Loucy (cell line): ENCODE data around the gene ALK.

Experiments
- EZH2phosphoT487 ChIP-seq: fragments of 200-600 bp; IDR thresholded peaks from 2 replicates; pipeline ENCODE4 v1.6.1; 2018; ENCODE audit warnings: antibody characterized with exemption, mild to moderate bottlenecking, moderate library complexity, borderline replicate concordance
- TF ChIP-seq, protein P1 (sequence below): fragments of 200-600 bp; sonication (generic); conservative IDR thresholded peaks from 2 replicates; pipeline ENCODE4 v1.5.1; 2014; ENCODE audit warnings: mild to moderate bottlenecking, antibody characterized with exemption, low read length

DNA sequence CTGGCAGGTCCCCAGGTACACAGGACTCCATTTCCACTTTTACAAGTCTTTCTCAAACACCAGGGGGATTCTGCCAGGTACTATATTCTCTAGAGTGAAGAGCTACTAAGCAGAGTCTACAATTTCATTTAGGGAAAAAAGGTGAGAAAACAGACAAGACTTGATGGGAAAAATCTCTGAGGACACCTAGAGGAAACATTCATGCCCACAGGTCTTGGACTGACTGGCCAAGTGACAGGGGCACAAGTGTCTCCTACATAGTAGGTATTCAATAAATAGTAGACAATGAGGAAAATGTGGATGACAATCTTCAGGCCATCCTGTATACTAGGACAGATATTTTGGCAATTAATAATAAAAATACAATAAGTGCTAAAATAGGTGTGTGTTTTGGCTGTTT is 577.6 kb downstream of the ALK start:
- TF ChIP-seq, protein P1, sequence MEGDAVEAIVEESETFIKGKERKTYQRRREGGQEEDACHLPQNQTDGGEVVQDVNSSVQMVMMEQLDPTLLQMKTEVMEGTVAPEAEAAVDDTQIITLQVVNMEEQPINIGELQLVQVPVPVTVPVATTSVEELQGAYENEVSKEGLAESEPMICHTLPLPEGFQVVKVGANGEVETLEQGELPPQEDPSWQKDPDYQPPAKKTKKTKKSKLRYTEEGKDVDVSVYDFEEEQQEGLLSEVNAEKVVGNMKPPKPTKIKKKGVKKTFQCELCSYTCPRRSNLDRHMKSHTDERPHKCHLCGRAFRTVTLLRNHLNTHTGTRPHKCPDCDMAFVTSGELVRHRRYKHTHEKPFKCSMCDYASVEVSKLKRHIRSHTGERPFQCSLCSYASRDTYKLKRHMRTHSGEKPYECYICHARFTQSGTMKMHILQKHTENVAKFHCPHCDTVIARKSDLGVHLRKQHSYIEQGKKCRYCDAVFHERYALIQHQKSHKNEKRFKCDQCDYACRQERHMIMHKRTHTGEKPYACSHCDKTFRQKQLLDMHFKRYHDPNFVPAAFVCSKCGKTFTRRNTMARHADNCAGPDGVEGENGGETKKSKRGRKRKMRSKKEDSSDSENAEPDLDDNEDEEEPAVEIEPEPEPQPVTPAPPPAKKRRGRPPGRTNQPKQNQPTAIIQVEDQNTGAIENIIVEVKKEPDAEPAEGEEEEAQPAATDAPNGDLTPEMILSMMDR = peak; percentile 36; the same call in 1 of the 2 replicates
- no peak for TF ChIP-seq EZH2phosphoT487
